C4-2B (cell line): ENCODE results near the gene DAZAP1.
A peak's percentile ranks its signal among the peaks of the same experiment; 100 is the strongest.

Source experiments
- H3K27ac ChIP-seq: fragments of 450-650 bp; 2 replicates; pipeline ENCODE4 v1.5.1; 2017
- CTCF ChIP-seq: fragments of 450-650 bp; conservative IDR thresholded peaks from 2 replicates; pipeline ENCODE4 v1.5.1; 2017; ENCODE audit warnings: mild to moderate bottlenecking
- ZFX ChIP-seq: fragments of 450-650 bp; IDR thresholded peaks from 2 replicates; pipeline ENCODE4 v1.6.1; 2017

The DAZAP1 gene

GRCh38 chr19:1379126-1379905, 28.1 kb upstream of the DAZAP1 start:
- no peak overlapping the region for H3K27ac ChIP-seq
- TF ChIP-seq ZFX = no peak
- no peak for TF ChIP-seq CTCF

GRCh38 chr19:1379961-1380489, 27.4 kb upstream of the DAZAP1 start:
- no peak for TF ChIP-seq CTCF
- TF ChIP-seq ZFX = no peak
- no peak overlapping the region for H3K27ac ChIP-seq

- TF ChIP-seq CTCF (no peak), ZFX (no peak)
- H3K27ac ChIP-seq = no peak overlapping the region
Measured at GRCh38 chr19:1382250-1382649, 25.1 kb upstream of the DAZAP1 start.

- TF ChIP-seq ZFX = no peak
- TF ChIP-seq CTCF = no peak
- H3K27ac ChIP-seq = no peak overlapping the region
Measured at GRCh38 chr19:1383017-1383311, 24.4 kb upstream of the DAZAP1 start.

GRCh38 chr19:1383312-1384084, 23.9 kb upstream of the DAZAP1 start, which contains the start of gene NDUFS7:
Gene NDUFS7 (plus strand): TSS chr19:1383907. CDS start chr19:1383927, 20 bp downstream.
- no peak for TF ChIP-seq CTCF
- peak; percentile 74; the same call in 1 of the 2 replicates for TF ChIP-seq ZFX
- H3K27ac ChIP-seq = peak within 1 kb of the TSS; percentile 95

- TF ChIP-seq ZFX (peak; percentile 41; the same call in 1 of the 2 replicates), CTCF (no peak)
- peak overlapping the region; percentile 95 for H3K27ac ChIP-seq
Measured at GRCh38 chr19:1384085-1384462, 23.3 kb upstream of the DAZAP1 start.
